Body of pancreas (tissue), 4 donors: ENCODE measurements around the gene HSPA12A. TPM values are rescaled to one million over a fixed set of nuclear protein-coding genes. Genes with fewer than 3 reads are reported as not detected.
A peak's percentile ranks its signal among the peaks of the same experiment; 100 is the strongest.

ENCODE experiments used
- ATAC-seq: fragments of 150-250 bp; one replicate; pipeline ENCODE4 v1.9.1; 2016
- DNase-seq, 4 donors: peaks; one replicate each; pipeline ENCODE4 v3.0.0-alpha.2; 2019
- H3K27ac ChIP-seq, 4 donors: fragments of 200-600 bp; sonication (generic); 1 replicate in 3 of 4; 2 replicates in 1 of 4; pipeline versions ENCODE4 v1.5.1 to v1.6.1; 2016 to 2019; ENCODE audit warnings: mild to moderate bottlenecking in 1 of 4, mixed read lengths in 1 of 4, moderate library complexity in 1 of 4
- H3K27me3 ChIP-seq, 2 donors: fragments of 200-600 bp; sonication (generic); one replicate each; pipeline ENCODE4 v1.6.0; 2016; ENCODE audit warnings: mild to moderate bottlenecking in 1 of 2
- H3K36me3 ChIP-seq, 2 donors: fragments of 200-600 bp; sonication (generic); replicated peaks in 1 of 2; 2 replicates each; pipeline ENCODE4 v1.5.1; 2016; ENCODE audit warnings: low read depth in 2 of 2; ENCODE audit not compliant: insufficient read depth in 1 of 2
- H3K4me1 ChIP-seq: fragments of 200-600 bp; sonication (generic); one replicate; pipeline ENCODE4 v1.6.0; 2016
- H3K4me3 ChIP-seq, 2 donors: fragments of 200-600 bp; sonication (generic); 1 replicate in 1 of 2; 2 replicates in 1 of 2; pipeline ENCODE4 v1.5.1; 2016 to 2019
- H3K9me3 ChIP-seq, 3 donors: fragments of 200-600 bp; sonication (generic); 1 replicate in 2 of 3; 2 replicates in 1 of 3; pipeline ENCODE4 v1.5.1; 2016
- CTCF ChIP-seq, 7 experiments: fragments of 450-650 bp in 4 of 7; fragments of 200-600 bp in 3 of 7; sonication (generic) in 3 of 7; IDR thresholded peaks; one replicate each; pipeline ENCODE4 v1.5.1; 2016 to 2019; ENCODE audit warnings: antibody characterized with exemption in 7 of 7
- POLR2A ChIP-seq, 3 donors: fragments of 450-650 bp; IDR thresholded peaks; one replicate each; pipeline ENCODE4 v1.6.1; 2016; ENCODE audit warnings: antibody characterized with exemption in 3 of 3, mild to moderate bottlenecking in 2 of 3
- WGBS, 2 donors: methylation state at CpG; one replicate each; pipeline ENCODE4 v1.1.5; 2017; 5-methylcytosine and 5-hydroxymethylcytosine counted together
- intact Hi-C: fragments of 100-400 bp; cut with DNase I; formaldehyde crosslinking; loops from one replicate; pipeline ENCODE4 v1.15.1; 2023
- total RNA-seq, 2 donors: library from RNA; depleted of rRNA; stranded (reverse); fragments of >200 nt; gene quantifications; one replicate each; pipeline ENCODE4 v1.1.0, GENCODE V29; 2016

The HSPA12A gene
- total RNA-seq, 2 donors from 2014 or later, result 8.3 to 22.7 TPM

GRCh38 chr10:116684781-116685180, 57.6 kb downstream of the HSPA12A start:
- Histone ChIP-seq H3K9me3 (no peaks in the 10 kb centered on the region), H3K4me1 (peaks cover 6% of the 10 kb centered on the region), H3K36me3 (no peaks in the 10 kb centered on the region), H3K27ac (no peak overlapping the region), H3K4me3 (no peak overlapping the region), H3K27me3 (no peaks in the 10 kb centered on the region)
- WGBS, 2 donors, result 83 to 94% methylated on average over 4 to 5 of the region's 5 CpGs
- ATAC-seq (no peak), DNase-seq (no peak)
- intact Hi-C loops, result no loop called here
- TF ChIP-seq POLR2A (IDR thresholded peaks at IDR 0.05) (no peak), CTCF (IDR thresholded peaks at IDR 0.05) (no peak)

- Histone ChIP-seq H3K4me3 (no peak overlapping the region), H3K4me1 (peaks cover 6% of the 10 kb centered on the region), H3K36me3 (no peaks in the 10 kb centered on the region), H3K27ac (no peak overlapping the region), H3K9me3 (no peaks in the 10 kb centered on the region), H3K27me3 (no peaks in the 10 kb centered on the region)
- ATAC-seq (no peak), DNase-seq (no peak)
- intact Hi-C loops, result no loop called here
- WGBS, 2 donors, result 92 to 93% methylated on average over 3 to 11 of the region's 11 CpGs
- TF ChIP-seq CTCF (IDR thresholded peaks at IDR 0.05), result no peak
- TF ChIP-seq POLR2A (IDR thresholded peaks at IDR 0.05), result no peak
Observed at GRCh38 chr10:116683821-116684220, 58.5 kb downstream of the HSPA12A start.

- H3K36me3 ChIP-seq, result no peaks in the 10 kb centered on the region
- intact Hi-C loops, result no loop called here
- H3K27ac ChIP-seq, result no peak overlapping the region
- H3K4me1 ChIP-seq, result peaks cover 6% of the 10 kb centered on the region
- H3K4me3 ChIP-seq, result no peak overlapping the region
- H3K27me3 ChIP-seq, result no peaks in the 10 kb centered on the region
- no peak for ATAC-seq
- WGBS, 2 donors, result 78 to 80% methylated on average over 9 of the region's 9 CpGs
- DNase-seq, result peak in 1 of 4 donors; percentile 8
- TF ChIP-seq POLR2A (IDR thresholded peaks at IDR 0.05) (no peak), CTCF (IDR thresholded peaks at IDR 0.05) (no peak)
- no peaks in the 10 kb centered on the region for H3K9me3 ChIP-seq
Observed at GRCh38 chr10:116683166-116683565, 59.2 kb downstream of the HSPA12A start.

DNA sequence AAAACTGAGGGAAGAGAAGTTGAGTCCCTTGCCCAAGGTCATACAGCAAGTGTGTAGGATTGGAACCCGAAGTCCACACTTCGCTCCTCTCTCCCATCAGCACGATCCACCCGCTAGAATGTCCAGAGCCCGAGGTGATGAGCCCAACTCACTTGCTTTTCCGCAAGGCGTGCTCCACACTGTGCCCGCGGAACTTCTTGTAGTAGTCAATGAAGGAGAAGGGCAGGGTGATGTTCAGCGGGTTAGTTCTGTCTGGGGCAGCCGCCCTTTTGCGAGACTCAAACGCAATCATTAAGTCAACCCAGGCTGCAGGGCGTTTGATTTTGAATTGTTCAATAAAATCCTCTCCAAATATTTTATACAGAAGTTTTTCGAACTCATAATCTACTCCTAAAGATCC, 63.0 kb downstream of the HSPA12A start:
- intact Hi-C loops, result loop anchor here (5.0 kb wide), 1 partner anchor 493 kb away; no protein-coding TSS in a partner anchor
- no peak for ATAC-seq
- Histone ChIP-seq H3K4me3 (no peak overlapping the region), H3K27me3 (no peaks in the 10 kb centered on the region), H3K9me3 (no peaks in the 10 kb centered on the region), H3K36me3 (no peaks in the 10 kb centered on the region), H3K27ac (no peak overlapping the region), H3K4me1 (peaks cover 6% of the 10 kb centered on the region)
- TF ChIP-seq CTCF (IDR thresholded peaks at IDR 0.05), result no peak
- no peak for TF ChIP-seq POLR2A (IDR thresholded peaks at IDR 0.05)
- DNase-seq, result no peak
- WGBS, 2 donors, result 90 to 94% methylated on average over 15 of the region's 15 CpGs

GRCh38 chr10:116676633-116677032, 65.7 kb downstream of the HSPA12A start:
- 62 to 81% methylated on average over 2 to 8 of the region's 8 CpGs for WGBS, 2 donors
- intact Hi-C loops, result loop anchor here (5.0 kb wide), 1 partner anchor 496 kb away; no protein-coding TSS in a partner anchor
- H3K36me3 ChIP-seq, result no peaks in the 10 kb centered on the region
- H3K27me3 ChIP-seq, result no peaks in the 10 kb centered on the region
- no peaks in the 10 kb centered on the region for H3K9me3 ChIP-seq
- no peak for DNase-seq
- H3K4me3 ChIP-seq, result no peak overlapping the region
- no peaks in the 10 kb centered on the region for H3K4me1 ChIP-seq
- H3K27ac ChIP-seq, result no peak overlapping the region
- no peak for TF ChIP-seq POLR2A (IDR thresholded peaks at IDR 0.05)
- TF ChIP-seq CTCF (IDR thresholded peaks at IDR 0.05), result no peak
- ATAC-seq, result no peak
